Hepatocyte (in vitro differentiated cells): ENCODE data around the gene CXCL16.

Source experiments
- CTCF ChIP-seq: fragments of 200-600 bp; sonication (generic); IDR thresholded peaks from 2 replicates; pipeline ENCODE4 v1.5.1; 2016; ENCODE audit warnings: antibody characterized with exemption, mild to moderate bottlenecking; ENCODE audit not compliant: poor library complexity
- EZH2phosphoT487 ChIP-seq: fragments of 200-600 bp; sonication (generic); IDR thresholded peaks from one replicate; pipeline ENCODE4 v1.6.1; 2018; ENCODE audit warnings: antibody characterized with exemption, mild to moderate bottlenecking, low read depth, moderate library complexity; ENCODE audit not compliant: unreplicated experiment, severe bottlenecking

GRCh38 chr17:4766723-4767122 lies 27.0 kb upstream of the CXCL16 start:
- no peak for TF ChIP-seq CTCF
- no peak for TF ChIP-seq EZH2phosphoT487
